CD4-positive, alpha-beta T cell treated with Interleukin-15 for 4 hours (primary cell): ENCODE data around the gene NLK.
"Not testable (repeated sequence)": the region's sequence is repeated elsewhere in the genome, so short reads cannot be mapped to it uniquely, and the experiment has no call there.

Experiments
- DNase-seq: peaks from one replicate; pipeline ENCODE4 v3.0.0-alpha.2; 2020; ENCODE audit warnings: low spot score

The NLK gene

GRCh38 chr17:28199115-28199514 is 156.6 kb downstream of the NLK start:
- DNase-seq, result no peak

GRCh38 chr17:28199728-28200127 is 157.3 kb downstream of the NLK start:
- DNase-seq, result no peak

- DNase-seq, result no peak
These were observed 158.8 kb downstream of the NLK start for GRCh38 chr17:28201315-28201714.

- no peak for DNase-seq
These were observed 161.8 kb downstream of the NLK start for GRCh38 chr17:28204244-28204643.

GRCh38 chr17:28204751-28205150 is 162.3 kb downstream of the NLK start:
- no peak for DNase-seq

GRCh38 chr17:28206292-28206691 is 163.8 kb downstream of the NLK start:
- no peak for DNase-seq

- DNase-seq, result no peak
These were observed 169.3 kb downstream of the NLK start for GRCh38 chr17:28211811-28212210.

- DNase-seq, result not testable (repeated sequence)
These were observed 171.1 kb downstream of the NLK start for GRCh38 chr17:28213578-28213977.

- no peak for DNase-seq
These were observed 173.6 kb downstream of the NLK start for GRCh38 chr17:28216052-28216451.

- DNase-seq, result no peak
These were observed 174.1 kb downstream of the NLK start for GRCh38 chr17:28216528-28216927.

- DNase-seq, result no peak
These were observed 177.3 kb downstream of the NLK start for GRCh38 chr17:28219771-28220170.

GRCh38 chr17:28221751-28222414 is 179.4 kb downstream of the NLK start:
- DNase-seq, result no peak

- DNase-seq, result no peak
These were observed 182.8 kb downstream of the NLK start for GRCh38 chr17:28225271-28225670.

GRCh38 chr17:28225867-28226266 is 183.4 kb downstream of the NLK start:
- no peak for DNase-seq

- DNase-seq, result no peak
These were observed 184.3 kb downstream of the NLK start for GRCh38 chr17:28226563-28227315.

GRCh38 chr17:28227316-28228108 is 185.0 kb downstream of the NLK start:
- DNase-seq, result no peak

GRCh38 chr17:28228109-28228840 is 185.8 kb downstream of the NLK start:
- DNase-seq, result no peak

GRCh38 chr17:28228986-28229729 is 186.7 kb downstream of the NLK start:
- DNase-seq, result no peak

- no peak for DNase-seq
These were observed 187.5 kb downstream of the NLK start for GRCh38 chr17:28230011-28230410.

GRCh38 chr17:28230607-28231006 is 188.1 kb downstream of the NLK start:
- not testable (repeated sequence) for DNase-seq

- not testable (repeated sequence) for DNase-seq
These were observed 189.1 kb downstream of the NLK start for GRCh38 chr17:28231624-28232023.
